Neural cell (in vitro differentiated cells): ENCODE data around the gene WASF3. TPM values are rescaled to one million over a fixed set of nuclear protein-coding genes. Genes with fewer than 3 reads are reported as not detected.
A peak's percentile ranks its signal among the peaks of the same experiment; 100 is the strongest.

Source experiments
- H2AFZ ChIP-seq: fragments of 200-600, 300-800 bp; sonication (generic), shearing (Covaris generic); 2 replicates; pipeline ENCODE4 v1.6.0; 2014; ENCODE audit warnings: low read depth, mild to moderate bottlenecking, antibody characterized with exemption, low read length, moderate library complexity
- H3F3A ChIP-seq: fragments of 200-600 bp; shearing (Covaris generic); 2 replicates; pipeline ENCODE4 v1.6.1; 2016; ENCODE audit warnings: mild to moderate bottlenecking, moderate library complexity, mixed read lengths, antibody characterized with exemption, low read length; ENCODE audit not compliant: insufficient read depth, poor library complexity, severe bottlenecking
- H3K27ac ChIP-seq: fragments of 200-600, 300-800 bp; sonication (generic), shearing (Covaris generic); 2 replicates; pipeline ENCODE4 v1.5.1; 2014; ENCODE audit warnings: mild to moderate bottlenecking, low read length, moderate library complexity
- H3K27me3 ChIP-seq: fragments of 300-800, 200-600 bp; sonication (generic), shearing (Covaris generic); 2 replicates; pipeline ENCODE4 v1.6.0; 2014; ENCODE audit warnings: mild to moderate bottlenecking, low read depth, low read length, moderate library complexity; ENCODE audit not compliant: insufficient read depth
- H3K36me3 ChIP-seq: fragments of 300-800, 200-600 bp; sonication (generic), shearing (Covaris generic); 2 replicates; pipeline ENCODE4 v1.5.1; 2014; ENCODE audit warnings: mild to moderate bottlenecking, antibody characterized with exemption, low read length, moderate library complexity; ENCODE audit not compliant: insufficient read depth
- H3K4me2 ChIP-seq: fragments of 300-800, 200-600 bp; sonication (generic), shearing (Covaris generic); 2 replicates; pipeline ENCODE4 v1.6.0; 2014; ENCODE audit warnings: mild to moderate bottlenecking, low read length
- H3K4me3 ChIP-seq: fragments of 300-800, 200-600 bp; sonication (generic), shearing (Covaris generic); 2 replicates; pipeline ENCODE4 v1.5.1; 2014; ENCODE audit warnings: mild to moderate bottlenecking, low read length, moderate library complexity
- H3K79me2 ChIP-seq: fragments of 200-600 bp; shearing (Covaris generic); replicated peaks from 2 replicates; pipeline ENCODE4 v1.6.0; 2014; ENCODE audit warnings: mild to moderate bottlenecking, low read length, moderate library complexity; ENCODE audit not compliant: insufficient read depth
- H3K9ac ChIP-seq: fragments of 300-800, 200-600 bp; sonication (generic), shearing (Covaris generic); 2 replicates; pipeline ENCODE4 v1.6.1; 2016; ENCODE audit warnings: mild to moderate bottlenecking, low read length, mixed read lengths
- H3K9me2 ChIP-seq: fragments of 200-600 bp; shearing (Covaris generic); 2 replicates; pipeline ENCODE4 v1.6.1; 2016; ENCODE audit warnings: mild to moderate bottlenecking, low read length, mixed read lengths; ENCODE audit not compliant: insufficient read depth
- H3K9me3 ChIP-seq: fragments of 200-600, 300-800 bp; sonication (generic), shearing (Covaris generic); 2 replicates; pipeline ENCODE4 v1.6.1; 2016; ENCODE audit warnings: mild to moderate bottlenecking, mixed run types, low read length, moderate library complexity, mixed read lengths
- H4K20me1 ChIP-seq: fragments of 200-600 bp; shearing (Covaris generic); 2 replicates; pipeline ENCODE4 v1.6.1; 2016; ENCODE audit warnings: mild to moderate bottlenecking, mixed run types; ENCODE audit not compliant: insufficient read depth
- CTCF ChIP-seq: fragments of 450-650 bp; IDR thresholded peaks from 2 replicates; pipeline ENCODE4 v1.5.1; 2014; ENCODE audit warnings: antibody characterized with exemption, mild to moderate bottlenecking, moderate library complexity; ENCODE audit not compliant: poor library complexity, severe bottlenecking
- EP300 ChIP-seq: fragments of 450-650 bp; conservative IDR thresholded peaks from 2 replicates; pipeline ENCODE4 v1.6.1; 2014; ENCODE audit warnings: antibody characterized with exemption, mild to moderate bottlenecking, moderate library complexity; ENCODE audit not compliant: poor library complexity, severe bottlenecking
- EZH2 ChIP-seq: fragments of 200-600, 300-800 bp; shearing (Covaris generic), sonication (generic); IDR thresholded peaks from 2 replicates; pipeline ENCODE4 v1.6.1; 2014; ENCODE audit warnings: antibody characterized with exemption, low read length, borderline replicate concordance, mild to moderate bottlenecking; ENCODE audit not compliant: insufficient read depth, poor library complexity, severe bottlenecking
- MXI1 ChIP-seq: fragments of 450-650 bp; conservative IDR thresholded peaks from 2 replicates; pipeline ENCODE4 v1.6.1; 2014; ENCODE audit warnings: antibody characterized with exemption, mild to moderate bottlenecking; ENCODE audit not compliant: poor library complexity, severe bottlenecking
- POLR2AphosphoS5 ChIP-seq: IDR thresholded peaks from 2 replicates; pipeline ENCODE4 v1.6.1; 2012
- RAD21 ChIP-seq: fragments of 450-650 bp; conservative IDR thresholded peaks from 2 replicates; pipeline ENCODE4 v1.6.1; 2014; ENCODE audit warnings: antibody characterized with exemption, mild to moderate bottlenecking, moderate library complexity
- SMC3 ChIP-seq: fragments of 450-650 bp; conservative IDR thresholded peaks from 2 replicates; pipeline ENCODE4 v1.6.1; 2014; ENCODE audit warnings: antibody characterized with exemption, mild to moderate bottlenecking, moderate library complexity; ENCODE audit not compliant: poor library complexity
- TAF1 ChIP-seq: IDR thresholded peaks from 2 replicates; pipeline ENCODE4 v1.6.1; 2012; ENCODE audit warnings: low read depth
- polyA plus RNA-seq: library from polyadenylated mRNA; depleted of rRNA; stranded (reverse); fragments of >200 nt; gene quantifications from 2 replicates; pipeline ENCODE4 v1.2.3, GENCODE V29; 2014
- TF ChIP-seq, protein P1 (sequence below): IDR thresholded peaks from 2 replicates; pipeline ENCODE4 v1.6.1; 2012; ENCODE audit warnings: borderline replicate concordance

WASF3 gene
- polyA plus RNA-seq, 1 donor from 2014 or later, result 44.5 TPM

DNA sequence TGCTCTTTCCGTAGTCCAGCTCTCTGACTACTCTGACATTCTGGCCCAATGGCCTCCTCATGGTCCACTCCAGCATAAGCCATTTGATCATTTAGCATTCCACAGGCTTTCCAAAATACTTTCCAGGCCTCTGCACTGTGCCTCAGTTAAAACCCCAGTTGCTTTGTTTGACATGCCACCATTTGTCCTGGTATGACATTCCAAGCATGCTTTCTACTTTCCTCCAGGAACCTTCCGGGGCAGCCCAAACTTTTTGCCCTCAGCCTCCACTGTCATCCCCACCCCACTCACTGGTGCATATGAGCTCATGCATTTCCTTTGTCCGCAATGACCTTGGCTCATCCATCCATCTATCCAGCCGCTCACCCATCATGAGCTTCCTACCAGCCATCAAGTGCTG lies 41.8 kb upstream of the WASF3 start:
- Histone ChIP-seq H3K4me2 (no peak overlapping the region), H2AFZ (no peak overlapping the region)

DNA sequence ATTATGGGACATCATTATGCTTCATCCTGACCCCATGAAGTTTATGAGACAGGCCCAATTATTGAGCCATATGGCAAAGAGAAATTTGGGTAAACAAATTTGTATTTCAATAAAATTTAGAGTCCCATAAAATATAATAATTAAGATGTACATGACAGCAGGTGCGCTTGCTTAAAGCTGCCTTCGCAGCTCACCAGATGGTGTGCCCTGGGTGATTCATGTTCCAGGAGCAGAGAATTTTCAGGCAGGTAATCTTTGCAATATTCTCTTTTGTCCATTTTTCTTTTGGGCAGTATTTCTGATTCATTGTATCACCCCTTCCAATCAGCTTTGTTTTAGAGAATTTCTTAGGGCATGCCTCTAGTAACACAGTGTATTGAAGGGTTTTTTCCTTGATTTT lies 39.5 kb upstream of the WASF3 start:
- Histone ChIP-seq H3F3A (no peaks in the 10 kb centered on the region), H3K36me3 (no peaks in the 10 kb centered on the region), H3K9ac (peak overlapping the region; percentile 21), H3K4me2 (no peak overlapping the region), H3K79me2 (no peaks in the 10 kb centered on the region), H4K20me1 (no peaks in the 10 kb centered on the region), H3K9me3 (no peaks in the 10 kb centered on the region), H2AFZ (no peak overlapping the region), H3K4me3 (no peak overlapping the region), H3K27me3 (no peaks in the 10 kb centered on the region), H3K27ac (peak overlapping the region; percentile 33), H3K9me2 (no peaks in the 10 kb centered on the region)
- TF ChIP-seq TAF1 (no peak), POLR2AphosphoS5 (no peak)

More for the DNA sequence above, 41.8 kb upstream of the WASF3 start:
- H3K4me3 ChIP-seq, result no peak overlapping the region
- no peaks in the 10 kb centered on the region for H3F3A ChIP-seq
- no peaks in the 10 kb centered on the region for H4K20me1 ChIP-seq
- H3K9me2 ChIP-seq, result no peaks in the 10 kb centered on the region
- H3K27ac ChIP-seq, result no peak overlapping the region
- TF ChIP-seq SMC3, result no peak
- no peak for TF ChIP-seq RAD21
- no peak for TF ChIP-seq EZH2
- no peak for TF ChIP-seq EP300
- H3K9ac ChIP-seq, result no peak overlapping the region
- H3K79me2 ChIP-seq, result no peaks in the 10 kb centered on the region
- no peaks in the 10 kb centered on the region for H3K27me3 ChIP-seq
- H3K9me3 ChIP-seq, result no peaks in the 10 kb centered on the region
- no peaks in the 10 kb centered on the region for H3K36me3 ChIP-seq

DNA sequence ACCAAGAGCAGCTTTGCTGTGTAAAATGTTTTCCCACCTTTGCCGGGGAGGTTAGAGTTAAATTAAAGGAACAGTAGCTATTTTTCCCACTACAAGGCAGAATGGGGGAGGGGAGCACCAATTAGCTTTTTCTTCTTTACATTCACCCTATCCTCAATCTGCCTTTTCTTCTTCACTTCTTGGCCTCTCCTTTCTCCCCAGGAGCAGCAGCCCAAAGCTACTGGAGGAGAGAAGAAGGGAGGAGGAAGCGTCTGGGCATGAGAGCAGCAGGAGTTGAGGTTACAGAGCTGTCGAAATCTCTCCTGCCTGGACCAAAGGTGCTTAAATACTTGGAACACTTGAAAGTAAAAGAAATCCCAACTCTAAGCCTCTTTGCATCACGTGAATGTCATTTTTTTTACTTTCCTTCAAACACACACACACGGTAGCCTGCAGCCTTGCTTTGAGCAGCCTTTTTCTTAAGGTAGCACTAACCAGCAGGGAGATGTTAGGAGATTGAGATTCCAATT lies 39.0 kb upstream of the WASF3 start:
- Histone ChIP-seq H3K79me2 (no peaks in the 10 kb centered on the region), H4K20me1 (no peaks in the 10 kb centered on the region), H3K27ac (peak overlapping the region; percentile 33), H3K36me3 (no peaks in the 10 kb centered on the region), H3K27me3 (no peaks in the 10 kb centered on the region), H3K9me2 (no peaks in the 10 kb centered on the region), H3K4me3 (peak overlapping the region; percentile 53), H2AFZ (peak overlapping the region; percentile 4), H3K4me2 (peak overlapping the region; percentile 17), H3K9me3 (no peaks in the 10 kb centered on the region), H3F3A (no peaks in the 10 kb centered on the region), H3K9ac (peak overlapping the region; percentile 21)
- TF ChIP-seq POLR2AphosphoS5 (no peak), RAD21 (no peak), EZH2 (no peak), MXI1 (no peak), CTCF (no peak)

- Histone ChIP-seq H3K27me3 (no peaks in the 10 kb centered on the region), H3F3A (no peaks in the 10 kb centered on the region), H3K9me3 (no peaks in the 10 kb centered on the region), H2AFZ (no peak overlapping the region), H3K9me2 (no peaks in the 10 kb centered on the region), H3K79me2 (no peaks in the 10 kb centered on the region), H4K20me1 (no peaks in the 10 kb centered on the region), H3K4me2 (no peak overlapping the region), H3K36me3 (no peaks in the 10 kb centered on the region), H3K4me3 (no peak overlapping the region), H3K27ac (no peak overlapping the region), H3K9ac (no peak overlapping the region)
- no peak for TF ChIP-seq POLR2AphosphoS5
- TF ChIP-seq EZH2, result no peak
- no peak for TF ChIP-seq EP300
- TF ChIP-seq MXI1, result no peak
- no peak for TF ChIP-seq TAF1
- TF ChIP-seq, protein P1, sequence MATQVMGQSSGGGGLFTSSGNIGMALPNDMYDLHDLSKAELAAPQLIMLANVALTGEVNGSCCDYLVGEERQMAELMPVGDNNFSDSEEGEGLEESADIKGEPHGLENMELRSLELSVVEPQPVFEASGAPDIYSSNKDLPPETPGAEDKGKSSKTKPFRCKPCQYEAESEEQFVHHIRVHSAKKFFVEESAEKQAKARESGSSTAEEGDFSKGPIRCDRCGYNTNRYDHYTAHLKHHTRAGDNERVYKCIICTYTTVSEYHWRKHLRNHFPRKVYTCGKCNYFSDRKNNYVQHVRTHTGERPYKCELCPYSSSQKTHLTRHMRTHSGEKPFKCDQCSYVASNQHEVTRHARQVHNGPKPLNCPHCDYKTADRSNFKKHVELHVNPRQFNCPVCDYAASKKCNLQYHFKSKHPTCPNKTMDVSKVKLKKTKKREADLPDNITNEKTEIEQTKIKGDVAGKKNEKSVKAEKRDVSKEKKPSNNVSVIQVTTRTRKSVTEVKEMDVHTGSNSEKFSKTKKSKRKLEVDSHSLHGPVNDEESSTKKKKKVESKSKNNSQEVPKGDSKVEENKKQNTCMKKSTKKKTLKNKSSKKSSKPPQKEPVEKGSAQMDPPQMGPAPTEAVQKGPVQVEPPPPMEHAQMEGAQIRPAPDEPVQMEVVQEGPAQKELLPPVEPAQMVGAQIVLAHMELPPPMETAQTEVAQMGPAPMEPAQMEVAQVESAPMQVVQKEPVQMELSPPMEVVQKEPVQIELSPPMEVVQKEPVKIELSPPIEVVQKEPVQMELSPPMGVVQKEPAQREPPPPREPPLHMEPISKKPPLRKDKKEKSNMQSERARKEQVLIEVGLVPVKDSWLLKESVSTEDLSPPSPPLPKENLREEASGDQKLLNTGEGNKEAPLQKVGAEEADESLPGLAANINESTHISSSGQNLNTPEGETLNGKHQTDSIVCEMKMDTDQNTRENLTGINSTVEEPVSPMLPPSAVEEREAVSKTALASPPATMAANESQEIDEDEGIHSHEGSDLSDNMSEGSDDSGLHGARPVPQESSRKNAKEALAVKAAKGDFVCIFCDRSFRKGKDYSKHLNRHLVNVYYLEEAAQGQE, result no peak
- no peak for TF ChIP-seq CTCF
- TF ChIP-seq RAD21, result no peak
- no peak for TF ChIP-seq SMC3
Measured at GRCh38 chr13:26522571-26522970, 34.9 kb upstream of the WASF3 start.
